Effector memory CD4-positive, alpha-beta T cell (primary cell): ENCODE data around the gene SRBD1.

ENCODE experiments used
- DNase-seq, 3 donors: peaks; one replicate each; pipeline ENCODE4 v3.0.0-alpha.2; 2020
- H3K27ac ChIP-seq: 2 replicates; pipeline ENCODE4 v1.7.0; 2013; ENCODE audit warnings: mild to moderate bottlenecking, low read length, moderate library complexity; ENCODE audit not compliant: insufficient read depth, poor library complexity, severe bottlenecking
- H3K27me3 ChIP-seq: replicated peaks from 2 replicates; pipeline ENCODE4 v1.7.0; 2013; ENCODE audit warnings: mild to moderate bottlenecking, low read length; ENCODE audit not compliant: insufficient read depth, control insufficient read depth, poor library complexity, severe bottlenecking
- H3K36me3 ChIP-seq: 2 replicates; pipeline ENCODE4 v1.7.0; 2013; ENCODE audit warnings: mild to moderate bottlenecking, low read length, moderate library complexity; ENCODE audit not compliant: control insufficient read depth, insufficient read depth
- H3K4me1 ChIP-seq: 2 replicates; pipeline ENCODE4 v1.7.0; 2013; ENCODE audit warnings: low read length, mild to moderate bottlenecking; ENCODE audit not compliant: control insufficient read depth, insufficient read depth, poor library complexity, severe bottlenecking
- H3K4me3 ChIP-seq: 2 replicates; pipeline ENCODE4 v1.7.0; 2013; ENCODE audit warnings: low read length, low read depth, mild to moderate bottlenecking; ENCODE audit not compliant: insufficient read depth, poor library complexity, severe bottlenecking
- H3K9me3 ChIP-seq: 2 replicates; pipeline ENCODE4 v1.7.0; 2013; ENCODE audit warnings: mild to moderate bottlenecking, low read length, moderate library complexity; ENCODE audit not compliant: control insufficient read depth

Gene SRBD1

GRCh38 chr2:45406621-45407020 is 204.4 kb downstream of the SRBD1 start:
- H3K36me3 ChIP-seq = no peaks in the 10 kb centered on the region
- no peak for DNase-seq
- H3K27me3 ChIP-seq = no peaks in the 10 kb centered on the region
- H3K4me1 ChIP-seq = no peaks in the 10 kb centered on the region
- no peak overlapping the region for H3K4me3 ChIP-seq
- no peaks in the 10 kb centered on the region for H3K9me3 ChIP-seq
- no peak overlapping the region for H3K27ac ChIP-seq

DNA sequence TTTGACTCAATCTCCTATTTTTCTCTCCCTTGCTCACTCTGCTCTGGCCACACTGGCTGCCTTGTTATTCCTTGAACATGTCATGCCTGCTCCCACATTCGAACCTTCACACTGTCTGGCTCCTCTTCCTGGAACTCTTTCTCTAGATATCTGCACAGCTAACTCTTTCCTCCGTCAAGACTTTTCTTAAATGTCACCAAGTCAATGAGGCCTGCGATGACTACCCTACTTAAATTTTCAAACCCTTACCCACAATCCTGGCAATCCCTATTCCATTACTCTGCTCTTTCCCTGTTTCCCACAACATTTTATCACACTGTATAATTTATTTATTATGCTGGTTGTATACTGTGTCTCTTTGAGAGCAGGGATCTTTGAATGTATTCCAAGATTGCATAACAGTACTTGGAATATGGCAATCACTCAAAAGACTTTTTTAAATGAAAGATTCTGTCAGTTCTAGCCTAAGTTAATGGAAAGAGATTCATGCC is 206.2 kb downstream of the SRBD1 start:
- Histone ChIP-seq H3K27me3 (no peaks in the 10 kb centered on the region), H3K4me1 (no peaks in the 10 kb centered on the region), H3K4me3 (no peak overlapping the region), H3K27ac (no peak overlapping the region), H3K36me3 (no peaks in the 10 kb centered on the region), H3K9me3 (no peaks in the 10 kb centered on the region)
- DNase-seq = no peak

- no peak overlapping the region for H3K4me3 ChIP-seq
- no peaks in the 10 kb centered on the region for H3K9me3 ChIP-seq
- no peaks in the 10 kb centered on the region for H3K36me3 ChIP-seq
- no peaks in the 10 kb centered on the region for H3K27me3 ChIP-seq
- H3K27ac ChIP-seq = no peak overlapping the region
- H3K4me1 ChIP-seq = no peaks in the 10 kb centered on the region
- DNase-seq = no peak
Observed at GRCh38 chr2:45403036-45403435, 208.0 kb downstream of the SRBD1 start.

DNA sequence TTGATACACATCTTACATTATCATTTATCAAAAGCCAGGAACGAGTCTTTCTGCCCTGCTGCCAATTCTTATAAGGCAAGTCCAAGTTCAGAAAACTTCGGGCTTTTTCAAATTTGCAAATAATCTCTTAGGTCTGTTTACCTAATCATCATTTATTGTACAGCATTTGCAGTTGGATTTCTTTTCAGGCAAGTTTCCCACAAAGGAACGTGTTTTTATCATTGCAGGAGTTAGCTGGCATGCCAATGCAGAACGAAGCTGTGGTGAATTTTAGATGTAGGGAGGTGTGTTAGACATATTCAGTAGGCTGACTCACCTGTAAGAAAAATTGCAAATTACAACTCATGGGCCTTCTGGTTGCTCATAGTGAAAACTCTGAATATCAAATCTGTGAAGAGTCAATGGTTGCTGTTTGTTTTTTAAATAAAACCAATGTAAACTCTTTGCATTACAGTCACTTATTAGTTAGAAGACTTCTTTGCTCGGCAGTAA is 209.6 kb downstream of the SRBD1 start:
- H3K4me3 ChIP-seq = no peak overlapping the region
- DNase-seq = no peak

DNA sequence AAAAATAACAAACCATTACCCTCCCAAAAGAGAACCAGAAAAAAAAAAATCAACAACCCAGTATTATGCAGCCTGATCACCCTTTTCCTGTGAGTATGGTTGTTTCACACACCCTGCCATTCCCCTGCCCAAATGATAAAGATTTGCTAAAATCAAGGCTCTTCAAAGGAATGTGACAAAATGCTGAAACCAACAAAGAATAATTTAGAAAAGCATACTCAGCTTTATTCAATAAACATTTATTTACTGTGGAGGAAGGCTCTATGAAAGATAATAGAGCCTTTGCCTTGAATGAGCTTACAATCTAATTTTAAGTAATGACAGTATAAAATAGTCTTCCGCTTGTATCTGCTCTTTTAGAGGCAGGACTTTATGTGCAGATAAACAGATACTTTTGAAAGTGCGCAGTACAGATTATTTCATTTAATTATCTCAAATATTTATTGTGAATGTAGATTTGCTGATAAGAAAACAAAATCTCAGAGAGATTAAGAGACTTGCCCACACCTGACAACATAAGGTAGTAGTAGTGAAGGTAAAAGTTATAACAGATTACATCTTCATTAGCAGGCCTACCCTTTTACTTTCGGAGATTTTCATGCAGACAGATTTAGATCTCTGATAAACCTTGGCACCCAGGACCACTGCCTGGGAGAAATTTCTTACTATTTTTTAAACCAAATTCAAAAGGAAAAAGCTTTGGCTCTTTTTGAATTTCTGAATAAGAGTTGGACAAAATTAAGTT is 211.9 kb downstream of the SRBD1 start:
- DNase-seq = no peak
- no peak overlapping the region for H3K27ac ChIP-seq

More for the DNA sequence above, 209.6 kb downstream of the SRBD1 start:
- Histone ChIP-seq H3K27ac (no peak overlapping the region), H3K9me3 (no peaks in the 10 kb centered on the region), H3K27me3 (no peaks in the 10 kb centered on the region), H3K36me3 (no peaks in the 10 kb centered on the region), H3K4me1 (no peaks in the 10 kb centered on the region)

GRCh38 chr2:45397292-45397691 is 213.8 kb downstream of the SRBD1 start:
- Histone ChIP-seq H3K36me3 (peaks cover 5% of the 10 kb centered on the region), H3K27ac (no peak overlapping the region), H3K4me1 (no peaks in the 10 kb centered on the region), H3K4me3 (no peak overlapping the region), H3K27me3 (no peaks in the 10 kb centered on the region), H3K9me3 (no peaks in the 10 kb centered on the region)
- DNase-seq = no peak

More for the DNA sequence above, 211.9 kb downstream of the SRBD1 start:
- no peaks in the 10 kb centered on the region for H3K4me1 ChIP-seq
- no peaks in the 10 kb centered on the region for H3K27me3 ChIP-seq
- no peaks in the 10 kb centered on the region for H3K36me3 ChIP-seq
- no peak overlapping the region for H3K4me3 ChIP-seq
- H3K9me3 ChIP-seq = no peaks in the 10 kb centered on the region

- H3K4me1 ChIP-seq = no peaks in the 10 kb centered on the region
- H3K27me3 ChIP-seq = no peaks in the 10 kb centered on the region
- no peak for DNase-seq
- no peak overlapping the region for H3K4me3 ChIP-seq
- H3K27ac ChIP-seq = no peak overlapping the region
- H3K9me3 ChIP-seq = no peaks in the 10 kb centered on the region
- peaks cover 5% of the 10 kb centered on the region for H3K36me3 ChIP-seq
Observed at GRCh38 chr2:45396671-45397070, 214.4 kb downstream of the SRBD1 start.

DNA sequence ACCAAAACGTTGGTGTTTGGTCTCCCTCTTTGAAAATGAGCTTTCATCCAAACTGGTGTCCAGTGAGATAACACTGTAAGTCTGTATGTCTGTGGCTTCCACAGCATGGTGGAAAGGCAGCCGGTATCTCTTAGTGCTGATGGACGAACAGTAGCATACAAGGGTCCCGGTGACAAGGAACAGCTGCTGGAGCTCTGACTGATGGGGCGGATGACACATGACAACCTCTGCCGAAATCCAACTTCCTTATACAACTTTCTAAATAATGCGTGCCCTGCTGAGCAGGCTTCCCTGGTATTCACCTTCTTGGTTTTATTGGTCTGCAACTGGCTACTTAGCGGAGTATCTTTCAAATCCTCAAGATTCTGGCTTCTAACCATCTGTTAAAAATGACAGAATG is 216.2 kb downstream of the SRBD1 start:
- no peak for DNase-seq
- Histone ChIP-seq H3K4me1 (no peaks in the 10 kb centered on the region), H3K4me3 (no peak overlapping the region), H3K27ac (no peak overlapping the region), H3K9me3 (no peaks in the 10 kb centered on the region), H3K36me3 (peaks cover 5% of the 10 kb centered on the region), H3K27me3 (no peaks in the 10 kb centered on the region)

DNA sequence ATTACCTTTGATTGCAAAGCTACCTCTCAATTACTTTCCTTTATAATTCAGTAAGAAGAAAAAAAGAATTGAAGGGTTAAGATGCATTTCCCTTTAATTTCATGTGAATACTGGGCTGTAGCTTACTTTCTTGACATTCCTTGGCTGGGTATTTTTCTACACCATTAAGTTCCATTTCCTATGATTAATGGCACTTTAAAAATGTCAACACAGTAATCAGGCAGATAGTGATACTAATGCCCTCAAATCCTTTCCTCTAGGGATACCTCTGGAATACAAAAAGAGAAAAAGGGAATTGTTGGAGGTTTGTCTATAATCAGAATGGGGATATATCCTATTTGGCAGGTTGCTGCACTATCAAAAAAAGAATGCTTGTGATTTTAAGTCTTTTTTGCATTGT is 216.9 kb downstream of the SRBD1 start:
- no peaks in the 10 kb centered on the region for H3K4me1 ChIP-seq
- no peak for DNase-seq
- no peak overlapping the region for H3K4me3 ChIP-seq
- peaks cover 5% of the 10 kb centered on the region for H3K36me3 ChIP-seq
- no peaks in the 10 kb centered on the region for H3K27me3 ChIP-seq
- H3K27ac ChIP-seq = no peak overlapping the region
- H3K9me3 ChIP-seq = no peaks in the 10 kb centered on the region

- no peak overlapping the region for H3K4me3 ChIP-seq
- DNase-seq = no peak
- H3K36me3 ChIP-seq = peaks cover 20% of the 10 kb centered on the region
- H3K27ac ChIP-seq = no peak overlapping the region
- no peaks in the 10 kb centered on the region for H3K9me3 ChIP-seq
- H3K27me3 ChIP-seq = no peaks in the 10 kb centered on the region
- H3K4me1 ChIP-seq = no peaks in the 10 kb centered on the region
Observed at GRCh38 chr2:45391866-45392265, 219.2 kb downstream of the SRBD1 start.
